H1 (cell line): ENCODE results near the gene USP30. TPM values are rescaled to one million over a fixed set of nuclear protein-coding genes. Genes with fewer than 3 reads are reported as not detected.

ENCODE experiments used
- CTCF ChIA-PET: fragments of 300-600 bp; sonication (Branson Sonifier 250); formaldehyde crosslinking; loops from one replicate; lab custom pipeline; 2021; ENCODE audit not compliant: partially characterized antibody; lab: Charles Lee
- POLR2A ChIA-PET: fragments of 300-600 bp; sonication (Branson Sonifier 250); formaldehyde crosslinking; loops from one replicate; lab custom pipeline; 2021; ENCODE audit warnings: inconsistent platforms; ENCODE audit not compliant: partially characterized antibody; lab: Charles Lee
- DNase-seq, 2 experiments: peaks; one replicate each; pipeline versions ENCODE4 v3.0.0 to v3.0.0-alpha.2; 2010 to 2022; ENCODE audit warnings: low spot score in 2 of 2, low read depth in 1 of 2, mixed read lengths in 1 of 2
- FAIRE-seq: peaks from 2 replicates; lab custom pipeline; 2011; peaks lifted over from hg19 to GRCh38; lab: Jason Lieb, UNC
- H2AFZ ChIP-seq: 2 replicates; pipeline ENCODE4 v1.8.1; 2012; ENCODE audit warnings: low read length, inconsistent platforms
- H2AK5ac ChIP-seq: 2 replicates; pipeline ENCODE4 v1.6.1; 2013; ENCODE audit warnings: low read depth, low read length
- H2BK120ac ChIP-seq: replicated peaks from 2 replicates; pipeline ENCODE3; 2013; ENCODE audit warnings: low read depth, low read length, inconsistent platforms
- H2BK12ac ChIP-seq: 2 replicates; pipeline ENCODE4 v1.6.1; 2013; ENCODE audit warnings: low read depth, low read length
- H2BK15ac ChIP-seq: 2 replicates; pipeline ENCODE4 v1.6.1; 2013; ENCODE audit warnings: low read length
- H2BK20ac ChIP-seq: 2 replicates; pipeline ENCODE4 v1.6.1; 2013; ENCODE audit warnings: low read length
- H2BK5ac ChIP-seq: 2 replicates; pipeline ENCODE4 v1.6.1; 2013; ENCODE audit warnings: low read depth, low read length
- H3K14ac ChIP-seq: 2 replicates; pipeline ENCODE4 v1.6.1; 2013; ENCODE audit warnings: inconsistent platforms; ENCODE audit not compliant: insufficient read length
- H3K18ac ChIP-seq: 2 replicates; pipeline ENCODE4 v1.6.1; 2013; ENCODE audit warnings: low read length; ENCODE audit errors: extremely low read depth
- H3K23ac ChIP-seq: 2 replicates; pipeline ENCODE4 v1.6.1; 2013; ENCODE audit warnings: inconsistent platforms; ENCODE audit not compliant: insufficient read length
- H3K23me2 ChIP-seq: 2 replicates; pipeline ENCODE4 v1.6.1; 2013; ENCODE audit warnings: low read depth, low read length
- H3K27ac ChIP-seq: 2 replicates; pipeline ENCODE4 v1.6.1; 2011; ENCODE audit warnings: low read depth, low read length, inconsistent platforms
- H3K27me3 ChIP-seq, 4 experiments: replicated peaks in 1 of 4; 1 replicate in 1 of 4; 2 replicates in 3 of 4; pipeline versions ENCODE4 v1.6.1 to v1.8.1; 2011 to 2013; ENCODE audit warnings: low read length in 3 of 4, mild to moderate bottlenecking in 3 of 4, inconsistent platforms in 2 of 4, mixed read lengths in 2 of 4, moderate library complexity in 1 of 4; ENCODE audit not compliant: control insufficient read depth in 3 of 4, insufficient read depth in 3 of 4; ENCODE audit errors: extremely low read depth in 1 of 4
- H3K36me3 ChIP-seq, 4 experiments: 2 replicates each; pipeline versions ENCODE4 v1.6.1 to v1.8.1; 2011 to 2013; ENCODE audit warnings: mild to moderate bottlenecking in 4 of 4, low read length in 3 of 4, moderate library complexity in 2 of 4, control low read depth in 1 of 4, inconsistent platforms in 1 of 4; ENCODE audit not compliant: insufficient read depth in 4 of 4, control insufficient read depth in 2 of 4
- H3K4ac ChIP-seq: replicated peaks from 2 replicates; pipeline ENCODE3; 2013; ENCODE audit warnings: low read length, low read depth, mixed read lengths, inconsistent platforms; ENCODE audit not compliant: insufficient read length
- H3K4me1 ChIP-seq, 4 experiments: replicated peaks in 1 of 4; 1 replicate in 1 of 4; 2 replicates in 3 of 4; pipeline versions ENCODE4 v1.6.1 to v1.8.1; 2011 to 2013; ENCODE audit warnings: low read length in 3 of 4, inconsistent platforms in 2 of 4, mixed read lengths in 1 of 4; ENCODE audit not compliant: insufficient read depth in 4 of 4, control insufficient read depth in 3 of 4
- H3K4me2 ChIP-seq, 2 experiments: 2 replicates each; pipeline versions ENCODE4 v1.6.1 to v1.8.1; 2011 to 2013; ENCODE audit warnings: low read depth in 2 of 2, low read length in 2 of 2, control low read depth in 1 of 2, inconsistent platforms in 1 of 2, mild to moderate bottlenecking in 1 of 2; ENCODE audit not compliant: insufficient read depth in 1 of 2
- H3K4me3 ChIP-seq, 4 experiments: fragments of 200-600, 300-600 bp in 1 of 4; sonication (generic), shearing (Covaris generic), sonication (Bioruptor Twin) in 1 of 4; 2 replicates each; pipeline versions ENCODE4 v1.5.1 to v1.8.1; 2011 to 2016; ENCODE audit warnings: low read length in 4 of 4, low read depth in 3 of 4, control low read depth in 2 of 4, inconsistent platforms in 2 of 4, mild to moderate bottlenecking in 2 of 4, mixed read lengths in 1 of 4, moderate library complexity in 1 of 4; ENCODE audit not compliant: insufficient read depth in 2 of 4; ENCODE audit errors: extremely low read depth in 1 of 4
- H3K56ac ChIP-seq: replicated peaks from 2 replicates; pipeline ENCODE3; 2013; ENCODE audit warnings: low read depth, mild to moderate bottlenecking, mixed read lengths, low read length, inconsistent platforms; ENCODE audit not compliant: insufficient read length
- H3K79me1 ChIP-seq: 2 replicates; pipeline ENCODE4 v1.6.1; 2013; ENCODE audit warnings: low read depth, low read length, control low read depth
- H3K79me2 ChIP-seq, 2 experiments: 2 replicates each; pipeline versions ENCODE4 v1.6.1 to v1.8.1; 2012 to 2013; ENCODE audit warnings: low read length in 2 of 2, mild to moderate bottlenecking in 2 of 2, inconsistent platforms in 1 of 2; ENCODE audit not compliant: insufficient read depth in 2 of 2, control insufficient read depth in 1 of 2
- H3K9ac ChIP-seq, 4 experiments: replicated peaks in 1 of 4; 1 replicate in 1 of 4; 2 replicates in 3 of 4; pipeline versions ENCODE4 v1.6.1 to v1.8.1; 2011 to 2013; ENCODE audit warnings: low read depth in 3 of 4, low read length in 3 of 4, control low read depth in 2 of 4, mild to moderate bottlenecking in 2 of 4, moderate library complexity in 2 of 4, inconsistent platforms in 1 of 4; ENCODE audit errors: extremely low read depth in 1 of 4
- H3K9me3 ChIP-seq, 2 experiments: 2 replicates each; pipeline versions ENCODE4 v1.6.1 to v1.8.1; 2012 to 2013; ENCODE audit warnings: mild to moderate bottlenecking in 2 of 2, moderate library complexity in 2 of 2, control low read depth in 1 of 2, inconsistent platforms in 1 of 2, low read depth in 1 of 2, low read length in 1 of 2, mixed read lengths in 1 of 2; ENCODE audit not compliant: insufficient read depth in 2 of 2
- H4K20me1 ChIP-seq, 2 experiments: replicated peaks in 1 of 2; 2 replicates each; pipeline versions ENCODE3 to v1.8.1; 2011 to 2013; ENCODE audit warnings: inconsistent platforms in 2 of 2, low read length in 2 of 2, mild to moderate bottlenecking in 1 of 2; ENCODE audit not compliant: insufficient read depth in 2 of 2, control insufficient read depth in 1 of 2
- H4K5ac ChIP-seq: 2 replicates; pipeline ENCODE4 v1.6.1; 2013; ENCODE audit warnings: low read length, low read depth, mixed read lengths, inconsistent platforms; ENCODE audit not compliant: insufficient read length
- H4K8ac ChIP-seq: 2 replicates; pipeline ENCODE4 v1.8.0; 2013; ENCODE audit warnings: mild to moderate bottlenecking, moderate library complexity, low read length, inconsistent platforms; ENCODE audit not compliant: insufficient read depth; ENCODE audit errors: extremely low read depth
- H4K91ac ChIP-seq: replicated peaks from 2 replicates; pipeline ENCODE3; 2013; ENCODE audit warnings: low read length, mixed read lengths, inconsistent platforms; ENCODE audit not compliant: insufficient read length
- MAFK ChIP-seq: IDR thresholded peaks from 2 replicates; pipeline ENCODE4 v1.6.1; 2012; ENCODE audit warnings: low read depth, mild to moderate bottlenecking, improper control_type of control experiment, low read length
- TEAD4 ChIP-seq: IDR thresholded peaks from 2 replicates; pipeline ENCODE4 v1.6.1; 2012; ENCODE audit warnings: low read depth, low read length, inconsistent platforms, mixed read lengths
- WGBS, 2 experiments: shearing (Covaris generic) in 1 of 2; methylation state at CpG; one replicate each; pipeline versions ENCODE4 v1.1.6 to v1.1.7; 2013 to 2015; ENCODE audit warnings: low lambda C conversion rate in 2 of 2, mixed read lengths in 2 of 2, inconsistent platforms in 1 of 2, low coverage in 1 of 2, missing lambda C conversion rate in 1 of 2; ENCODE audit not compliant: insufficient replicate concordance in 2 of 2, insufficient coverage in 1 of 2, insufficient read length in 1 of 2; ENCODE audit errors: extremely low coverage in 1 of 2, missing lambda C conversion rate in 1 of 2; 5-methylcytosine and 5-hydroxymethylcytosine counted together
- polyA plus RNA-seq, 7 experiments: library from polyadenylated mRNA; depleted of rRNA in 3 of 7; stranded (reverse) in 5 of 7; unstranded in 2 of 7; fragments of >200 nt in 5 of 7; fragments of 200-250 nt in 2 of 7; gene quantifications; 1 replicate in 5 of 7; 2 replicates in 1 of 7; 4 replicates in 1 of 7; pipeline versions ENCODE4 v1.2.1 to v1.2.3, GENCODE V29; 2011 to 2013; ENCODE audit warnings: missing spikeins in 2 of 7, mixed read lengths in 2 of 7
- total RNA-seq: library from RNA; stranded (reverse); fragmentation: NEBNext Ultra II Directional; extraction: Animal tissue kit (Norgen Biotek cat#: 25700); gene quantifications from 2 replicates; pipeline ENCODE4 v1.2.1, GENCODE V29; 2021

The USP30 gene
- total and polyA plus RNA-seq, 2 of the 8 experiments (the other 6 are each of a cell fraction or from before 2014, with no cell fraction given) = 7.0 to 12.2 TPM

DNA sequence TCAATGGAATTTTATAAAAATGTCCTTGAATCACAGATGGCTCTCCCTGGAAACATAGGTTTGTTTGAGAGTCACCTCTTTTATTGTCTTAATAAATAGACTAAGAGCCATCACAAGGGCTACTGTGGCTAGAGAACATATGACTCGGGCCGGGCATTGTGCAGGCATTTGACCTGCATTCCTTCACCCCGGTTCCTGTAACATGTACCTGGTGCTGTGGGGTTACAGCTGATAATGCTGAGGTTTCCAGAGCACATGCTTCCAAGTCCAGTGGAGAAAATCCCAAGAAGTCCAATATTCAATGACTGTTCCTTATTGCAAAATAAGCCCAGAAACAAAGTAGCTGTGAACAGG, 63.0 kb downstream of the USP30 start:
- H2BK20ac ChIP-seq = no peak overlapping the region
- no peaks in the 10 kb centered on the region; a peak in 1 of 7 replicates for H3K27me3 ChIP-seq
- no peak overlapping the region for H4K91ac ChIP-seq
- H3K79me1 ChIP-seq = no peaks in the 10 kb centered on the region
- H2BK12ac ChIP-seq = 0 out of 2 replicates have a peak overlapping the region, but pooled peaks have one; percentile 43
- H3K4me3 ChIP-seq = no peak overlapping the region
- H2BK5ac ChIP-seq = no peak overlapping the region
- H2BK120ac ChIP-seq = no peak overlapping the region
- H3K4me1 ChIP-seq = peaks cover 2 to 11% (median 5%) of the 10 kb centered on the region in 4 experiments; a peak in 5 of 7 replicates
- no peak overlapping the region for H3K4ac ChIP-seq
- H3K18ac ChIP-seq = no peak overlapping the region
- ChIA-PET CTCF (interaction anchor here (1.3 to 1.5 kb wide), 3 partner anchors 13 to 16 kb away, joined by 3 to 4 read pairs (median 4); no protein-coding TSS in a partner anchor), POLR2A (interaction anchor here (1.3 kb wide), 1 partner anchor 15 kb away, joined by 6 read pairs; no protein-coding TSS in a partner anchor)
- H2AK5ac ChIP-seq = no peak overlapping the region
- no peaks in the 10 kb centered on the region for H3K9me3 ChIP-seq
- H3K4me2 ChIP-seq = no peak overlapping the region
- no peaks in the 10 kb centered on the region for H3K23me2 ChIP-seq
- H2AFZ ChIP-seq = peak overlapping the region; percentile 54; the same call in 1 of the 2 replicates
- FAIRE-seq (no peak), DNase-seq (no peak)
- H3K9ac ChIP-seq = peak overlapping the region in 1 of 4 experiments; percentile 24; a peak in 1 of 7 replicates
- no peak overlapping the region for H3K27ac ChIP-seq
- H4K5ac ChIP-seq = no peak overlapping the region
- H4K8ac ChIP-seq = no peak overlapping the region
- no peak overlapping the region; the same call in 1 of the 2 replicates for H2BK15ac ChIP-seq
- no peaks in the 10 kb centered on the region for H3K79me2 ChIP-seq
- no peak overlapping the region for H3K14ac ChIP-seq
- peaks cover 0 to under 1% (median 0%) of the 10 kb centered on the region in 4 experiments; a peak in 1 of 8 replicates for H3K36me3 ChIP-seq
- no peak overlapping the region for H3K23ac ChIP-seq
- no peak overlapping the region for H3K56ac ChIP-seq
- WGBS, 2 experiments = 89% methylated on average over 3 of the region's 3 CpGs; no CpG with 5 or more reads in 1 of the 2 experiments
- H4K20me1 ChIP-seq = no peaks in the 10 kb centered on the region
- TF ChIP-seq TEAD4 = no peak
- no peak for TF ChIP-seq MAFK
